A549 (cell line): ENCODE data around the gene LACRT. TPM values are rescaled to one million over a fixed set of nuclear protein-coding genes. Genes with fewer than 3 reads are reported as not detected.

Source experiments
- ATAC-seq, 2 experiments: fragments of 200-7000 bp in 1 of 2; fragments of >200 bp in 1 of 2; cut with Nextera tagmentation in 1 of 2; cut with Tn5 transposase in 1 of 2; 3 replicates each; pipeline versions ENCODE4 v1.8.0 to v1.9.1; 2018 to 2020; ENCODE audit warnings: mild to moderate bottlenecking in 1 of 2, moderate library complexity in 1 of 2
- CTCF ChIA-PET: fragments of 300-600 bp; sonication (Branson Sonifier 250); formaldehyde crosslinking; extraction: SDS; loops from one replicate; lab custom pipeline; 2021; ENCODE audit warnings: antibody characterized with exemption, inconsistent platforms; lab: Yijun Ruan, JAX
- POLR2A ChIA-PET: fragments of 350-600 bp; formaldehyde crosslinking; extraction: SDS; loops from one replicate; lab custom pipeline; 2021; ENCODE audit warnings: antibody characterized with exemption, inconsistent platforms; lab: Yijun Ruan, JAX
- DNase-seq, 2 experiments: peaks; one replicate each; pipeline versions ENCODE4 v3.0.0 to v3.0.0-alpha.2; 2011 to 2016; ENCODE audit warnings: low read depth in 1 of 2, low spot score in 1 of 2
- FAIRE-seq: peaks from 2 replicates; lab custom pipeline; 2011; peaks lifted over from hg19 to GRCh38; lab: Jason Lieb, UNC
- H3K27ac ChIP-seq, 2 experiments: fragments of >200 bp; sonication (Bioruptor Twin); formaldehyde crosslinking; 3 replicates each; pipeline ENCODE4 v1.5.1; 2016 to 2017
- H3K4me1 ChIP-seq: fragments of >200 bp; sonication (Bioruptor Twin); formaldehyde crosslinking; 3 replicates; pipeline ENCODE4 v1.6.1; 2016
- H3K4me2 ChIP-seq: fragments of >200 bp; sonication (Bioruptor Twin); formaldehyde crosslinking; 3 replicates; pipeline ENCODE4 v1.6.1; 2016
- H3K4me3 ChIP-seq: fragments of >200 bp; sonication (Bioruptor Twin); formaldehyde crosslinking; 3 replicates; pipeline ENCODE4 v1.5.1; 2016
- H3K9me3 ChIP-seq: fragments of >200 bp; sonication (Bioruptor Twin); formaldehyde crosslinking; 3 replicates; pipeline ENCODE4 v1.6.1; 2016
- CBX2 ChIP-seq: fragments of 200-600 bp; sonication (generic); IDR thresholded peaks from 2 replicates; pipeline ENCODE4 v1.6.1; 2016; ENCODE audit warnings: low read depth, mild to moderate bottlenecking, borderline replicate concordance
- CBX8 ChIP-seq: fragments of 200-600 bp; sonication (generic); IDR thresholded peaks from 2 replicates; pipeline ENCODE4 v1.6.1; 2016
- CEBPB ChIP-seq, 2 experiments: fragments of >200 bp in 1 of 2; sonication (Bioruptor Twin) in 1 of 2; formaldehyde crosslinking in 1 of 2; IDR thresholded peaks; 2 replicates each; pipeline ENCODE4 v1.6.1; 2012 to 2016
- CHD4 ChIP-seq: fragments of 200-600 bp; sonication (generic); IDR thresholded peaks from 2 replicates; pipeline ENCODE4 v1.6.1; 2016; ENCODE audit warnings: antibody characterized with exemption, mild to moderate bottlenecking, borderline replicate concordance
- EHF ChIP-seq: fragments of 250-450 bp; sonication (Bioruptor Pico); IDR thresholded peaks from 2 replicates; pipeline ENCODE4 v1.5.0; 2020; ENCODE audit warnings: mild to moderate bottlenecking
- HEYL ChIP-seq: fragments of 250-450 bp; sonication (Bioruptor Pico); IDR thresholded peaks from 2 replicates; pipeline ENCODE4 v1.8.0; 2021; ENCODE audit warnings: mild to moderate bottlenecking, moderate library complexity
- HOXA7 ChIP-seq: fragments of 250-450 bp; sonication (Bioruptor Pico); IDR thresholded peaks from 2 replicates; pipeline ENCODE4 v1.5.0; 2020; ENCODE audit warnings: mild to moderate bottlenecking, moderate library complexity
- HOXB5 ChIP-seq: fragments of 250-450 bp; sonication (Bioruptor Pico); IDR thresholded peaks from 2 replicates; pipeline ENCODE4 v1.5.0; 2020; ENCODE audit warnings: mild to moderate bottlenecking, moderate library complexity
- JUNB ChIP-seq: fragments of >200 bp; sonication (Bioruptor Twin); formaldehyde crosslinking; IDR thresholded peaks from 2 replicates; pipeline ENCODE4 v1.6.1; 2016
- MAFK ChIP-seq: fragments of 450-650 bp; IDR thresholded peaks from 2 replicates; pipeline ENCODE4 v1.6.1; 2014; ENCODE audit not compliant: partially characterized antibody
- MYC ChIP-seq: IDR thresholded peaks from 2 replicates; pipeline ENCODE4 v1.6.1; 2012; ENCODE audit warnings: mild to moderate bottlenecking, inconsistent platforms, low read length, improper control_type of control experiment, borderline replicate concordance
- NFE2L2 ChIP-seq: fragments of 150-350 bp; conservative IDR thresholded peaks from 2 replicates; pipeline ENCODE4 v1.6.1; 2014; ENCODE audit warnings: low read length
- POLR2A ChIP-seq: IDR thresholded peaks from 2 replicates; pipeline ENCODE4 v1.6.1; 2012; ENCODE audit warnings: mild to moderate bottlenecking, low read length
- RARB ChIP-seq: fragments of 250-450 bp; sonication (Bioruptor Pico); IDR thresholded peaks from 2 replicates; pipeline ENCODE4 v1.8.0; 2021; ENCODE audit warnings: mild to moderate bottlenecking, moderate library complexity
- RCOR1 ChIP-seq: fragments of 150-350 bp; IDR thresholded peaks from 2 replicates; pipeline ENCODE4 v1.6.1; 2014; ENCODE audit warnings: antibody characterized with exemption, low read length, low read depth
- RNF2 ChIP-seq: fragments of 200-600 bp; sonication (generic); IDR thresholded peaks from 2 replicates; pipeline ENCODE4 v1.6.1; 2016; ENCODE audit warnings: low read depth, mild to moderate bottlenecking, antibody characterized with exemption, moderate library complexity, borderline replicate concordance
- TFCP2L1 ChIP-seq: fragments of 250-450 bp; sonication (Bioruptor Pico); IDR thresholded peaks from 2 replicates; pipeline ENCODE4 v1.5.0; 2021; ENCODE audit warnings: mild to moderate bottlenecking
- ZFP36 ChIP-seq: fragments of 450-650 bp; IDR thresholded peaks from 2 replicates; pipeline ENCODE4 v1.6.1; 2014; ENCODE audit warnings: borderline replicate concordance; ENCODE audit not compliant: partially characterized antibody
- ZSCAN20 ChIP-seq: fragments of 250-450 bp; sonication (Bioruptor Pico); IDR thresholded peaks from 2 replicates; pipeline ENCODE4 v1.8.0; 2022; ENCODE audit warnings: mild to moderate bottlenecking, moderate library complexity
- WGBS: methylation state at CpG from one replicate; pipeline ENCODE4 v1.1.6; 2017; ENCODE audit errors: missing lambda C conversion rate; 5-methylcytosine and 5-hydroxymethylcytosine counted together
- polyA plus RNA-seq, 4 experiments: library from polyadenylated mRNA; depleted of rRNA in 3 of 4; stranded (reverse); fragments of >200 nt; fragmentation: RNase III in 1 of 4; extraction: RNeasy Plus Mini Kit Qiagen cat#74134 plus additional on column Dnase treatment in 1 of 4; gene quantifications; 2 replicates in 3 of 4; 3 replicates in 1 of 4; pipeline ENCODE4 v1.2.3, GENCODE V29; 2011 to 2017
- TF ChIP-seq, protein P1 (sequence below): fragments of 200-600 bp; sonication (generic); IDR thresholded peaks from 2 replicates; pipeline ENCODE4 v1.6.1; 2016; ENCODE audit warnings: antibody characterized with exemption, mild to moderate bottlenecking, moderate library complexity

LACRT gene
- polyA plus RNA-seq, 2 of the 4 experiments (the other 2 are of a cell fraction), result not detected

DNA sequence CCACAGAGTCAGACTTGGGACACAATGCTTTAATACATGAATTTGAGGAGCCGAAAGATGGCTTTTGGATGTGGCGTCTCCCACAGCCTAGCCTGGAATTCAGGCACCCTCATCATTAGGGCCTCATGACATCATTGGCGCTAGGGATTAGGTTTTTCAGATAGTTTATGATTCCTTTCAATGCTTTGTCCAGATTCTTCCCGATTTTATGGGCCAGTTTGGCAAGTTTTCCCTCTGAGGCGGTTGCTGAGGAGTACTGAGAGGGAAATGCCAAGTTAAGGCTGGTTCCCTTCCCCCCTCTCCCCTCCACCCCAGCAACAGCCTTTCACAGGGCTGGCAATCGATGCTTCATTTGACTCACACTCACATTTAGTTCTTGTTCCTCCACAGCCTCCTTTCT, 26.5 kb downstream of the LACRT start:
- no peak for ATAC-seq
- CTCF ChIA-PET, result interaction anchor here (1.3 to 5.7 kb wide), 3 partner anchors 12 to 35 kb away, joined by 3 to 24 read pairs (median 22); no protein-coding TSS in a partner anchor
- no peak overlapping the region for H3K4me2 ChIP-seq
- POLR2A ChIA-PET, result no interaction called here
- FAIRE-seq, result no peak
- 3% methylated on average over 6 of the region's 6 CpGs for WGBS
- TF ChIP-seq RARB (CRISPR knock-in tag), result no peak
- TF ChIP-seq, protein P1, sequence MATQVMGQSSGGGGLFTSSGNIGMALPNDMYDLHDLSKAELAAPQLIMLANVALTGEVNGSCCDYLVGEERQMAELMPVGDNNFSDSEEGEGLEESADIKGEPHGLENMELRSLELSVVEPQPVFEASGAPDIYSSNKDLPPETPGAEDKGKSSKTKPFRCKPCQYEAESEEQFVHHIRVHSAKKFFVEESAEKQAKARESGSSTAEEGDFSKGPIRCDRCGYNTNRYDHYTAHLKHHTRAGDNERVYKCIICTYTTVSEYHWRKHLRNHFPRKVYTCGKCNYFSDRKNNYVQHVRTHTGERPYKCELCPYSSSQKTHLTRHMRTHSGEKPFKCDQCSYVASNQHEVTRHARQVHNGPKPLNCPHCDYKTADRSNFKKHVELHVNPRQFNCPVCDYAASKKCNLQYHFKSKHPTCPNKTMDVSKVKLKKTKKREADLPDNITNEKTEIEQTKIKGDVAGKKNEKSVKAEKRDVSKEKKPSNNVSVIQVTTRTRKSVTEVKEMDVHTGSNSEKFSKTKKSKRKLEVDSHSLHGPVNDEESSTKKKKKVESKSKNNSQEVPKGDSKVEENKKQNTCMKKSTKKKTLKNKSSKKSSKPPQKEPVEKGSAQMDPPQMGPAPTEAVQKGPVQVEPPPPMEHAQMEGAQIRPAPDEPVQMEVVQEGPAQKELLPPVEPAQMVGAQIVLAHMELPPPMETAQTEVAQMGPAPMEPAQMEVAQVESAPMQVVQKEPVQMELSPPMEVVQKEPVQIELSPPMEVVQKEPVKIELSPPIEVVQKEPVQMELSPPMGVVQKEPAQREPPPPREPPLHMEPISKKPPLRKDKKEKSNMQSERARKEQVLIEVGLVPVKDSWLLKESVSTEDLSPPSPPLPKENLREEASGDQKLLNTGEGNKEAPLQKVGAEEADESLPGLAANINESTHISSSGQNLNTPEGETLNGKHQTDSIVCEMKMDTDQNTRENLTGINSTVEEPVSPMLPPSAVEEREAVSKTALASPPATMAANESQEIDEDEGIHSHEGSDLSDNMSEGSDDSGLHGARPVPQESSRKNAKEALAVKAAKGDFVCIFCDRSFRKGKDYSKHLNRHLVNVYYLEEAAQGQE, result no peak
- TF ChIP-seq EHF, result no peak
- TF ChIP-seq MYC, result no peak
- TF ChIP-seq CBX8, result no peak
- TF ChIP-seq POLR2A, result no peak
- DNase-seq, result no peak
- H3K4me1 ChIP-seq, result no peaks in the 10 kb centered on the region
- H3K27ac ChIP-seq, result no peak overlapping the region
- H3K9me3 ChIP-seq, result no peaks in the 10 kb centered on the region
- H3K4me3 ChIP-seq, result no peak overlapping the region

DNA sequence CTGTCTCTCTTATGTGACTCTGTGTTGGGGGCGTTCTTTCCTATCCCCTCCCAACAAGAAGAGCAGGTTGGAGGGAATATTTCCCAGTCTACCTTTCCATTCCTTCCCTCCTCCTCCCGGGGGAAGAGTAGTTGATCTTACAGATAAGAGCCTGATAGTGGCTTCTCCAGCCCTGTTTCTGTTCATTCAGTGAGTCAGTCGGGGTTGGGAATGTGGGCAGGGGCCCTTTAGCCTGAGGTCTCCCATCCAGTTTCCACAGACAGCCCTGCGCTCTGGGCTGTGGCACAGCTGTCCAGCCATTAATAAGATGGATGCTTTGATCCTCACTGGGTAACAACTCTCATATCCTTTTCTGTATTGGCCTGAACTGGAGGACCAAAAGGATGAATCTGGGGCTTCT, 28.1 kb downstream of the LACRT start:
- no peaks in the 10 kb centered on the region for H3K4me1 ChIP-seq
- POLR2A ChIA-PET, result no interaction called here
- DNase-seq (no peak), ATAC-seq (no peak), FAIRE-seq (no peak)
- WGBS, result 4% methylated on average over 4 of the region's 4 CpGs
- TF ChIP-seq CHD4 (no peak), JUNB (no peak), ZFP36 (no peak), HOXB5 (CRISPR knock-in tag) (no peak)
- TF ChIP-seq, protein P1, result no peak
- no peak overlapping the region for H3K27ac ChIP-seq
- no peaks in the 10 kb centered on the region for H3K9me3 ChIP-seq
- CTCF ChIA-PET, result interaction anchor here (0.9 to 5.7 kb wide), 3 partner anchors 10 to 222 kb away, joined by 4 to 24 read pairs (median 22); partner anchors contain the start of gene ZNF385A
- H3K4me2 ChIP-seq, result no peak overlapping the region
- no peak overlapping the region for H3K4me3 ChIP-seq

DNA sequence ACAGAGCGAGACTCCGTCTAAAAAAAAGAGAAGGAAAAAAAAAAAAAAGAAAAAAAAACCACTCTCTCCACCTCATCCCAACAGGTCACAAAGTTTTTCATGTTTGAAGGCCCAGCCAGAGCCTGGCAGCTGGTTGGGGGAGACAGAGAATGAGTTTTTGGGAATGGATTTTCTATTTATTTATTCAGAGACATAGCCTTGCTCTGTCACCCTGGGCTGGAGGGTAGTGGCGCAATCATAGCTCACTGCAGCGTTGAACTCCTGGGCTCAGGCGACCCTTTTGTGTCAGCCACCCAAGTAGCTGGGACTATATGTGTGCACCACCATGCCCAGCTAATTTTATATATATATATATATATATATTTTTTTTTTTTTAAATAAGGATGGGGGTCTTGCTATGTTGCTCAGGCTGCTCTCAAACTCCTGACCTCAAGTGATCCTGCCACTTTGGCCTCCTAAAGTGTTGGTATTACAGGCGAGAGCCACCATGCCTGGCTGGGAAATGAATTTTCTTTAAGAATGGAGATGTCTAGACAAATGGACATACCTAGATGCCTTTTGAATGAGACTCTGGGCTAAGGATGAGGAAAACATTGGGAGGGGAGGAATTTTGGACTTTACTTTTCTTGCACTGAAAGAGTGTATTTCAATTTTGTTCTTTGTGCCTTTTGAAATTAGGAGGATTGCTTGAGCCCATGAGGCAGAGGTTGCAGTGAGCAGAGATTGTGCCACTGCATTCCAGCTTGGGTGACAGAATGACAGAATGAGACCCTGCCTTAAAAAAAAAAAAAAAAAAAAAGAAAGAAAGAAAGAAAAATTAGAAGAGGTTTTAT, 29.3 kb downstream of the LACRT start:
- WGBS, result 61% methylated on average over 6 of the region's 6 CpGs
- DNase-seq (no peak), ATAC-seq (no peak), FAIRE-seq (no peak)
- TF ChIP-seq HEYL (no peak), CBX2 (no peak), RNF2 (no peak), HOXA7 (no peak), JUNB (no peak), EHF (no peak), CEBPB (IDR thresholded peaks at IDR 0.05) (no peak), RCOR1 (no peak), ZSCAN20 (CRISPR knock-in tag) (no peak), TFCP2L1 (no peak), MAFK (no peak), NFE2L2 (no peak)
- TF ChIP-seq, protein P1, result no peak
- POLR2A ChIA-PET, result no interaction called here
- no peak overlapping the region for H3K4me2 ChIP-seq
- H3K9me3 ChIP-seq, result no peaks in the 10 kb centered on the region
- H3K4me3 ChIP-seq, result no peak overlapping the region
- H3K4me1 ChIP-seq, result no peaks in the 10 kb centered on the region
- no peak overlapping the region for H3K27ac ChIP-seq
- CTCF ChIA-PET, result interaction anchor here (1.0 to 5.7 kb wide), 6 partner anchors 9 to 352 kb away, joined by 3 to 24 read pairs (median 4); no protein-coding TSS in a partner anchor
